Activated naive CD8-positive, alpha-beta T cell (primary cell): ENCODE data around the gene GABRA4.

ENCODE experiments used
- H3K27ac Mint-ChIP-seq: one replicate; pipeline ENCODE4 v1.8.0; 2021; ENCODE audit warnings: mixed read lengths
- H3K27me3 Mint-ChIP-seq: one replicate; pipeline ENCODE4 v1.8.0; 2021; ENCODE audit warnings: mixed read lengths
- H3K36me3 Mint-ChIP-seq: one replicate; pipeline ENCODE4 v1.8.0; 2021; ENCODE audit warnings: mixed read lengths
- H3K4me1 Mint-ChIP-seq: one replicate; pipeline ENCODE4 v1.8.0; 2021; ENCODE audit warnings: low read depth, mixed read lengths
- H3K4me3 Mint-ChIP-seq: one replicate; pipeline ENCODE4 v1.8.0; 2021; ENCODE audit warnings: mild to moderate bottlenecking, mixed read lengths
- H3K9me3 Mint-ChIP-seq: one replicate; pipeline ENCODE4 v1.8.0; 2021; ENCODE audit warnings: low read depth, mixed read lengths

GABRA4 gene

GRCh38 chr4:46955601-46956000, 37.8 kb downstream of the GABRA4 start:
- Mint-ChIP-seq H3K9me3 (no peaks in the 10 kb centered on the region), H3K27me3 (no peaks in the 10 kb centered on the region), H3K27ac (no peak overlapping the region), H3K36me3 (no peaks in the 10 kb centered on the region), H3K4me3 (no peak overlapping the region), H3K4me1 (no peaks in the 10 kb centered on the region)

DNA sequence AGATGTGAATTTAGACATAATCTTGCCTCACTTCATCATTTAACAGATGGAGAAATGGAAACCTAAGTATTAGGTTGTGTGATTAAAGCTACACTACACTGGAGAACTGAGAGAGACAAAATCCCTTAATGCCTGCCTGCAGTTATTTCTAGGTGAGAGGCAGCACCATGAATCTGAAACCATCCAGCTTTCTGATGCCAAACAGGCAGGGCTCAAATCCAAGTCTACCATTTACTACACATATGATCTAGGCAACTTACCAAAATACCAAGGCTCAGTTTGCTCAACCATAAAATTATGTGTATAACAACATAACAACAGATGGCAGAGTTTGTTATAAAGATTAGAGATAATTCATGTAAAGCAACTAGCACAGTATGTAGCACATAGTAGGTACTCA, 38.7 kb downstream of the GABRA4 start:
- no peak overlapping the region for H3K27ac Mint-ChIP-seq
- H3K4me1 Mint-ChIP-seq, result no peaks in the 10 kb centered on the region
- no peaks in the 10 kb centered on the region for H3K9me3 Mint-ChIP-seq
- no peak overlapping the region for H3K4me3 Mint-ChIP-seq
- H3K27me3 Mint-ChIP-seq, result no peaks in the 10 kb centered on the region
- no peaks in the 10 kb centered on the region for H3K36me3 Mint-ChIP-seq

DNA sequence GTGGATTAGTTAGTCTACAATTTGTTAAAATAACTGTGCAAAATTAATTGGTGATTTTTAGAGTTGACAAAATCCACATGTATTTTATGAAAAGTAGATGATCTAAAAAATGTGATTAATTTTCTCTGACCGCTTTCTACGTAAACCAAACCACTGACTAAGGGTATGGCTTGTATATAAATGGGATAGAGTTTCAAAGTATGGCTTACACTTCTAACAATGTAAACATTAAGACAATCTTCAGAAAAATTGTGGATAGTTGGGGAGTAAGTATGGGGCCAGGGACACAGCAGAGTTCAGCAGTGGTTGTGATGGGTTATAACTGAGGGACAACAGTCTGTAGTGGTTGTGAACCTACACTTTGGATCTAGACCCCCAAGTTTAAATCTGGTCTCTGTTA, 39.8 kb downstream of the GABRA4 start:
- no peak overlapping the region for H3K27ac Mint-ChIP-seq
- no peaks in the 10 kb centered on the region for H3K36me3 Mint-ChIP-seq
- no peak overlapping the region for H3K4me3 Mint-ChIP-seq
- no peaks in the 10 kb centered on the region for H3K9me3 Mint-ChIP-seq
- H3K4me1 Mint-ChIP-seq, result no peaks in the 10 kb centered on the region
- H3K27me3 Mint-ChIP-seq, result no peaks in the 10 kb centered on the region

DNA sequence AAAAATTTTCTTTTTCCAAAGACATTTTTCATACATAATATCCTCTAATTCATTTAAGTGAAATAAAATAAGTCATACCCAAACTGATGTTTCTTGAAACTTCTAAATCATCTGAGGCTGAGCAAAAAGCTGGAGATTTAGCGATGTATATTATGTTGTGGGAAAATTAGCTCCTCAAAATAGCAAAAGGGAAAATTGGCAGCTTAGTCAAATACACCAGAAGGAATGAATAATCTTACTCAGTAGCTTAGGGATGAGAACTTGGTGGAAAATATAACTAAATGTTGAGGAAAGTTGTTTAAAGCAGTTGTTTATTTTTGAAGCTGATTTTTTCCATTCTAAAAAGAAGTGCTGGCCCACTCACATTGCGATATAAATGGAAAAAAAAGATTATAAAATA, 40.9 kb downstream of the GABRA4 start:
- H3K9me3 Mint-ChIP-seq, result no peaks in the 10 kb centered on the region
- H3K27me3 Mint-ChIP-seq, result no peaks in the 10 kb centered on the region
- H3K4me1 Mint-ChIP-seq, result no peaks in the 10 kb centered on the region
- no peaks in the 10 kb centered on the region for H3K36me3 Mint-ChIP-seq
- no peak overlapping the region for H3K27ac Mint-ChIP-seq
- no peak overlapping the region for H3K4me3 Mint-ChIP-seq

GRCh38 chr4:46950826-46951225, 42.6 kb downstream of the GABRA4 start:
- Mint-ChIP-seq H3K27me3 (peaks cover 2% of the 10 kb centered on the region), H3K27ac (no peak overlapping the region), H3K4me1 (no peaks in the 10 kb centered on the region), H3K36me3 (no peaks in the 10 kb centered on the region), H3K4me3 (no peak overlapping the region), H3K9me3 (no peaks in the 10 kb centered on the region)

- Mint-ChIP-seq H3K4me3 (no peak overlapping the region), H3K27me3 (peaks cover 2% of the 10 kb centered on the region), H3K4me1 (no peaks in the 10 kb centered on the region), H3K9me3 (no peaks in the 10 kb centered on the region), H3K27ac (no peak overlapping the region), H3K36me3 (no peaks in the 10 kb centered on the region)
Measured at GRCh38 chr4:46949822-46950221, 43.6 kb downstream of the GABRA4 start.

- Mint-ChIP-seq H3K27ac (no peak overlapping the region), H3K9me3 (no peaks in the 10 kb centered on the region), H3K4me1 (no peaks in the 10 kb centered on the region)
Measured at GRCh38 chr4:46947541-46947940, 45.8 kb downstream of the GABRA4 start.

GRCh38 chr4:46946919-46947536, 46.4 kb downstream of the GABRA4 start:
- Mint-ChIP-seq H3K4me1 (no peaks in the 10 kb centered on the region), H3K9me3 (no peaks in the 10 kb centered on the region), H3K36me3 (no peaks in the 10 kb centered on the region), H3K27me3 (peaks cover 6% of the 10 kb centered on the region), H3K27ac (no peak overlapping the region), H3K4me3 (no peak overlapping the region)

More at GRCh38 chr4:46947541-46947940, 45.8 kb downstream of the GABRA4 start:
- H3K36me3 Mint-ChIP-seq, result no peaks in the 10 kb centered on the region
- peaks cover 6% of the 10 kb centered on the region for H3K27me3 Mint-ChIP-seq
- no peak overlapping the region for H3K4me3 Mint-ChIP-seq

- Mint-ChIP-seq H3K4me3 (no peak overlapping the region), H3K9me3 (no peaks in the 10 kb centered on the region), H3K4me1 (no peaks in the 10 kb centered on the region), H3K36me3 (no peaks in the 10 kb centered on the region), H3K27ac (no peak overlapping the region), H3K27me3 (peaks cover 6% of the 10 kb centered on the region)
Measured at GRCh38 chr4:46945062-46945461, 48.3 kb downstream of the GABRA4 start.

DNA sequence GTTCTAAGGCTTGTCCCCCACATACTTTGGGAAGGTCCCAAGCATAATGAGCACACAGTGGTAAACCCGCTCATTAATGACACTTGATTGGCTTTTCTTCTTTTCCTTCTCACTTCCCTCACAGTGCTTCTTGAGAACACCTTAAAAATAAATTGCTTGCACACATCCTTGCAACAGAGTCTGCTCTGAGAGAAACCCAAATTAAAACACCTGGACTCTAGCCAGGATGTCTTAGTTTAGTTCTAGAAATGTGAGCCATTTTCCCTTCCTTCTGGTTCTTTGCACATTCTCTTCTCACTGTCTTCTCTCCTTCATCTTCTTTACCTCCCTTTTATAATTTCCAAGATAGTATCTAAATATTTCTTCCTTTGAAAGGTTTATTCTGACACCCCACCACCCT, 49.0 kb downstream of the GABRA4 start:
- no peak overlapping the region for H3K4me3 Mint-ChIP-seq
- H3K4me1 Mint-ChIP-seq, result no peaks in the 10 kb centered on the region
- H3K9me3 Mint-ChIP-seq, result no peaks in the 10 kb centered on the region
- H3K27ac Mint-ChIP-seq, result no peak overlapping the region
- H3K36me3 Mint-ChIP-seq, result no peaks in the 10 kb centered on the region
- H3K27me3 Mint-ChIP-seq, result peaks cover 6% of the 10 kb centered on the region

- no peaks in the 10 kb centered on the region for H3K4me1 Mint-ChIP-seq
- H3K4me3 Mint-ChIP-seq, result no peak overlapping the region
- H3K27ac Mint-ChIP-seq, result no peak overlapping the region
- no peaks in the 10 kb centered on the region for H3K9me3 Mint-ChIP-seq
- H3K36me3 Mint-ChIP-seq, result no peaks in the 10 kb centered on the region
- no peaks in the 10 kb centered on the region for H3K27me3 Mint-ChIP-seq
Measured at GRCh38 chr4:46937493-46937892, 55.9 kb downstream of the GABRA4 start.

DNA sequence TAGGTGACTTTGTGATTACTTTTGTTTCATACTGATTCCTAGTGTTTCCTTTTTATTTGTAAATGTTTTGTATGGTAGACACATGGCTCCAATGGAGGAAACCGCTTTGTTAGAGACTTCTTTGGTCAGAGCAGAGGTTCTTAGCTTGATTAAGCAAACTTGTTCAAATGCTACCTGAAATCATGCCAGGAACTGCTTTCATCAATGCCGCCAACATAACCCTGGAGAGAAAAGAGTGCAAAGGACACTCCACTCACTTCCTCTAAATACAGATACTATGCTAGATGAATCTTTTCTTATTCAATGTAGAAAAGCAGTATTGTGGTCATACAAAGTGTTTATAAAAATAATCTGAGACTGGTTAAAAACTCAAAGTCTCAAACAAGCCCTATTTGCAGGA, 58.7 kb downstream of the GABRA4 start:
- Mint-ChIP-seq H3K9me3 (no peaks in the 10 kb centered on the region), H3K36me3 (no peaks in the 10 kb centered on the region), H3K27ac (no peak overlapping the region), H3K4me3 (no peak overlapping the region), H3K27me3 (no peaks in the 10 kb centered on the region), H3K4me1 (no peaks in the 10 kb centered on the region)

GRCh38 chr4:46933686-46934085, 59.7 kb downstream of the GABRA4 start:
- Mint-ChIP-seq H3K27ac (no peak overlapping the region), H3K9me3 (no peaks in the 10 kb centered on the region), H3K4me1 (no peaks in the 10 kb centered on the region), H3K36me3 (no peaks in the 10 kb centered on the region), H3K27me3 (no peaks in the 10 kb centered on the region), H3K4me3 (no peak overlapping the region)

DNA sequence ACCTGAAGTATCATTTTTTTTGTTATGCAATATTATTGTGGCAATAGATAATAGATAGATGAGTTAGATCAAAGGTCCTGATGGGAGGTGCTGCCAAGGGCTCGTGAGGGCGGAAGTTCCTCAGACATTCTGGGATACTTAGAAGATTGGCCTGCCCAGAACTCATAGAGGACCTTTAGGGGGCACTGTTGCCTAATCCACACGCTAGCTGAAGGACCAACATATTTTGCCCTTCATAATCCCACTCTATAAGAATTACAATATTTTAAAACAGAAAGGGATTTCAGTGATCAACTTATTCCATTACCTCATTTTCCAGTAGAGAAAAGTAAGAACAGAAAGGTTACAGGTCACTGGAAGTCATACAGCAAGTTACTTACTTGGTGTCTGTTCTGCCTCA, 61.4 kb downstream of the GABRA4 start:
- Mint-ChIP-seq H3K27ac (no peak overlapping the region), H3K4me1 (no peaks in the 10 kb centered on the region), H3K27me3 (peaks cover 3% of the 10 kb centered on the region)

DNA sequence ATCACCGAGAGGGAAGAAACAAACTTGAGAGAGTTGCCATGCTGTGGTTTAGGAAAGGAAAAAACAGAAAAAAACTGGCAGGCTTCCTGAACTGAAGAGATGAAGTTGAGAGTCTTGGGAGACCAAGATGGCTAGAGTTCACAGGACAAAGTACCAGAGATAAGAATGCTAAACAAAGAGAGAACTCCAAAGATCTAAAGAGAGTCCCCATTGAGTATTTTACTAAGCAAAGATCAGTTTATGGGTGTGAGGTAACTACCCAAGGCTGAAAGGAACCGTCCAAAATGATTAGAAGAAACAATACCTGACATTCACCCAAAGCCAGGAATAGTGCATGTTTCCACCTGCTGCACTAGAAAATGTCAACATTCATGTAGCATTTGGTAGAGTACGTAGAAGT, 62.5 kb downstream of the GABRA4 start:
- no peak overlapping the region for H3K4me3 Mint-ChIP-seq
- peaks cover 3% of the 10 kb centered on the region for H3K27me3 Mint-ChIP-seq
- H3K36me3 Mint-ChIP-seq, result no peaks in the 10 kb centered on the region
- H3K4me1 Mint-ChIP-seq, result no peaks in the 10 kb centered on the region
- no peak overlapping the region for H3K27ac Mint-ChIP-seq
- no peaks in the 10 kb centered on the region for H3K9me3 Mint-ChIP-seq

More for the DNA sequence above, 61.4 kb downstream of the GABRA4 start:
- Mint-ChIP-seq H3K9me3 (no peaks in the 10 kb centered on the region), H3K36me3 (no peaks in the 10 kb centered on the region), H3K4me3 (no peak overlapping the region)

DNA sequence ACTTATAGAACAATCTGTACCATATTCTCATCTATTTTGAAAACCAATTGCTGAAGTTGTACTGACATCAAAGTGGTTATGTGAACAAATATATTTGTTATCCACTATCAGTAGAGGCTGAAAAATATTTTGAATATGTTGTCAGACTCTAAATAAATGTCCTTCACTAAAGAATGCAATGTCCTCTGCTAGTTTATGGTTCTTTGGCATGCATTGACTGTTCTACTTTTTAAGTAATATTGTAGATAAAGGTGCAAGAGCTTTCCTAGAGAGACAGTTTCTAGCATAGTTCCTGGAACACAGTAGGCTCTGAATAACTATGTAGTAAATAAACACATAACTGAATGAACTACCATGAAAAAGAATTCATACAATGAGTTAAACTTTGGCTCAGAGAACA, 66.2 kb downstream of the GABRA4 start:
- Mint-ChIP-seq H3K36me3 (no peaks in the 10 kb centered on the region), H3K27ac (no peak overlapping the region), H3K4me1 (no peaks in the 10 kb centered on the region), H3K4me3 (no peak overlapping the region), H3K27me3 (peaks cover 3% of the 10 kb centered on the region), H3K9me3 (no peaks in the 10 kb centered on the region)
